T-helper 2 cell treated with Interferon-gamma antibody and Interleukin-4, amounts not matched to agents 5 μg/mL and 100 μg/mL, for 36 hours (primary cell): ENCODE data around the gene ACAD11.

Source experiments
- DNase-seq: peaks from one replicate; pipeline ENCODE4 v3.0.0; 2021; ENCODE audit warnings: low spot score
- H3K27ac Mint-ChIP-seq: one replicate; pipeline ENCODE4 v1.8.0; 2021; ENCODE audit warnings: mild to moderate bottlenecking, mixed read lengths
- H3K27me3 Mint-ChIP-seq: one replicate; pipeline ENCODE4 v1.8.0; 2021; ENCODE audit warnings: low read depth, mixed read lengths
- H3K36me3 Mint-ChIP-seq: one replicate; pipeline ENCODE4 v1.8.0; 2021; ENCODE audit warnings: low read depth, mixed read lengths
- H3K4me1 Mint-ChIP-seq: one replicate; pipeline ENCODE4 v1.8.0; 2021; ENCODE audit warnings: low read depth, mixed read lengths
- H3K4me3 Mint-ChIP-seq: one replicate; pipeline ENCODE4 v1.8.0; 2022; ENCODE audit warnings: mild to moderate bottlenecking, moderate library complexity, mixed read lengths
- H3K9me3 Mint-ChIP-seq: one replicate; pipeline ENCODE4 v1.8.0; 2021; ENCODE audit warnings: mixed read lengths

The ACAD11 gene

GRCh38 chr3:132549890-132550578, 109.6 kb downstream of the ACAD11 start:
- peaks cover 4% of the 10 kb centered on the region for H3K36me3 Mint-ChIP-seq
- H3K9me3 Mint-ChIP-seq = no peaks in the 10 kb centered on the region
- H3K4me3 Mint-ChIP-seq = peak overlapping the region; percentile 46
- H3K27ac Mint-ChIP-seq = peak overlapping the region; percentile 76
- peaks cover 21% of the 10 kb centered on the region for H3K4me1 Mint-ChIP-seq
- no peaks in the 10 kb centered on the region for H3K27me3 Mint-ChIP-seq
- DNase-seq = peak; percentile 57

- Mint-ChIP-seq H3K9me3 (no peaks in the 10 kb centered on the region), H3K4me3 (no peak overlapping the region), H3K36me3 (peaks cover 4% of the 10 kb centered on the region), H3K27ac (no peak overlapping the region), H3K27me3 (no peaks in the 10 kb centered on the region), H3K4me1 (peaks cover 21% of the 10 kb centered on the region)
- DNase-seq = no peak
Measured at GRCh38 chr3:132549169-132549568, 110.4 kb downstream of the ACAD11 start.

GRCh38 chr3:132545471-132545870, 114.1 kb downstream of the ACAD11 start:
- Mint-ChIP-seq H3K9me3 (no peaks in the 10 kb centered on the region), H3K4me1 (peaks cover 34% of the 10 kb centered on the region), H3K27ac (no peak overlapping the region), H3K36me3 (peaks cover 25% of the 10 kb centered on the region), H3K27me3 (no peaks in the 10 kb centered on the region), H3K4me3 (no peak overlapping the region)
- no peak for DNase-seq

- H3K27ac Mint-ChIP-seq = no peak overlapping the region
Measured at GRCh38 chr3:132544130-132544529, 115.5 kb downstream of the ACAD11 start.

GRCh38 chr3:132543011-132543739, 116.4 kb downstream of the ACAD11 start:
- Mint-ChIP-seq H3K36me3 (peaks cover 30% of the 10 kb centered on the region), H3K27ac (no peak overlapping the region), H3K27me3 (no peaks in the 10 kb centered on the region), H3K9me3 (no peaks in the 10 kb centered on the region), H3K4me1 (peaks cover 21% of the 10 kb centered on the region), H3K4me3 (peak overlapping the region; percentile 15)
- no peak for DNase-seq

More at GRCh38 chr3:132544130-132544529, 115.5 kb downstream of the ACAD11 start:
- Mint-ChIP-seq H3K4me3 (no peak overlapping the region), H3K4me1 (peaks cover 23% of the 10 kb centered on the region), H3K36me3 (peaks cover 29% of the 10 kb centered on the region), H3K27me3 (no peaks in the 10 kb centered on the region), H3K9me3 (no peaks in the 10 kb centered on the region)
- DNase-seq = no peak

GRCh38 chr3:132542577-132542976, 117.0 kb downstream of the ACAD11 start:
- Mint-ChIP-seq H3K27ac (no peak overlapping the region), H3K36me3 (peaks cover 30% of the 10 kb centered on the region), H3K4me1 (peaks cover 21% of the 10 kb centered on the region), H3K27me3 (no peaks in the 10 kb centered on the region), H3K4me3 (peak overlapping the region; percentile 15), H3K9me3 (no peaks in the 10 kb centered on the region)
- DNase-seq = no peak

GRCh38 chr3:132539681-132540080, 119.9 kb downstream of the ACAD11 start:
- DNase-seq = no peak
- no peak overlapping the region for H3K4me3 Mint-ChIP-seq
- peaks cover 30% of the 10 kb centered on the region for H3K36me3 Mint-ChIP-seq
- no peak overlapping the region for H3K27ac Mint-ChIP-seq
- no peaks in the 10 kb centered on the region for H3K9me3 Mint-ChIP-seq
- peaks cover 19% of the 10 kb centered on the region for H3K4me1 Mint-ChIP-seq
- H3K27me3 Mint-ChIP-seq = no peaks in the 10 kb centered on the region

GRCh38 chr3:132538072-132538471, 121.5 kb downstream of the ACAD11 start:
- Mint-ChIP-seq H3K27ac (no peak overlapping the region), H3K9me3 (no peaks in the 10 kb centered on the region), H3K36me3 (peaks cover 29% of the 10 kb centered on the region), H3K27me3 (no peaks in the 10 kb centered on the region), H3K4me3 (no peak overlapping the region), H3K4me1 (peaks cover 14% of the 10 kb centered on the region)
- no peak for DNase-seq

GRCh38 chr3:132537297-132537696, 122.3 kb downstream of the ACAD11 start:
- H3K9me3 Mint-ChIP-seq = no peaks in the 10 kb centered on the region
- H3K27ac Mint-ChIP-seq = no peak overlapping the region
- H3K27me3 Mint-ChIP-seq = no peaks in the 10 kb centered on the region
- DNase-seq = no peak
- H3K4me1 Mint-ChIP-seq = peaks cover 6% of the 10 kb centered on the region
- H3K36me3 Mint-ChIP-seq = peaks cover 24% of the 10 kb centered on the region
- no peak overlapping the region for H3K4me3 Mint-ChIP-seq

GRCh38 chr3:132536442-132537153, 123.0 kb downstream of the ACAD11 start:
- H3K27ac Mint-ChIP-seq = no peak overlapping the region
- no peak for DNase-seq
- H3K4me1 Mint-ChIP-seq = peaks cover under 1% of the 10 kb centered on the region
- no peaks in the 10 kb centered on the region for H3K27me3 Mint-ChIP-seq
- H3K36me3 Mint-ChIP-seq = peaks cover 21% of the 10 kb centered on the region
- H3K4me3 Mint-ChIP-seq = no peak overlapping the region
- H3K9me3 Mint-ChIP-seq = no peaks in the 10 kb centered on the region

- DNase-seq = peak; percentile 45
- Mint-ChIP-seq H3K4me3 (no peak overlapping the region), H3K27me3 (no peaks in the 10 kb centered on the region), H3K4me1 (no peaks in the 10 kb centered on the region), H3K27ac (no peak overlapping the region), H3K36me3 (peaks cover 18% of the 10 kb centered on the region), H3K9me3 (no peaks in the 10 kb centered on the region)
Measured at GRCh38 chr3:132535575-132536441, 123.8 kb downstream of the ACAD11 start.

- Mint-ChIP-seq H3K27ac (no peak overlapping the region), H3K4me3 (no peak overlapping the region), H3K27me3 (no peaks in the 10 kb centered on the region), H3K4me1 (no peaks in the 10 kb centered on the region), H3K9me3 (no peaks in the 10 kb centered on the region), H3K36me3 (peaks cover 29% of the 10 kb centered on the region)
- no peak for DNase-seq
Measured at GRCh38 chr3:132530624-132531023, 129.0 kb downstream of the ACAD11 start.

GRCh38 chr3:132522353-132522752, 137.3 kb downstream of the ACAD11 start:
- Mint-ChIP-seq H3K27ac (no peak overlapping the region), H3K4me1 (peaks cover 10% of the 10 kb centered on the region), H3K36me3 (peaks cover 54% of the 10 kb centered on the region), H3K9me3 (no peaks in the 10 kb centered on the region), H3K4me3 (no peak overlapping the region), H3K27me3 (no peaks in the 10 kb centered on the region)
- no peak for DNase-seq
